Breast epithelium (tissue), 3 donors: Measurements from ENCODE around the gene OR1F1.

Source experiments
- CTCF ChIP-seq, 3 donors: fragments of 450-650 bp; IDR thresholded peaks; one replicate each; pipeline ENCODE4 v1.5.1; 2016 to 2017; ENCODE audit warnings: antibody characterized with exemption in 3 of 3, mild to moderate bottlenecking in 3 of 3, moderate library complexity in 3 of 3
- POLR2A ChIP-seq: fragments of 450-650 bp; IDR thresholded peaks from one replicate; pipeline ENCODE4 v1.6.1; 2016; ENCODE audit warnings: antibody characterized with exemption, mild to moderate bottlenecking, moderate library complexity

GRCh38 chr16:3174618-3175148, 13.3 kb upstream of the OR1F1 start:
- no peak for TF ChIP-seq POLR2A
- TF ChIP-seq CTCF (IDR thresholded peaks at IDR 0.05) = no peak
